Sigmoid colon (tissue), 4 donors: ENCODE results near the gene PLGRKT.
"Not testable (repeated sequence)": the region's sequence is repeated elsewhere in the genome, so short reads cannot be mapped to it uniquely, and the experiment has no call there.

Source experiments
- EP300 ChIP-seq, 4 donors: sonication (generic); formaldehyde crosslinking; IDR thresholded peaks; one replicate each; pipeline ENCODE4 v1.6.1; 2017; ENCODE audit warnings: antibody characterized with exemption in 4 of 4
- POLR2A ChIP-seq, 2 donors: fragments of 450-650 bp; IDR thresholded peaks; one replicate each; pipeline ENCODE4 v1.6.1; 2016; ENCODE audit warnings: antibody characterized with exemption in 2 of 2, mild to moderate bottlenecking in 2 of 2, moderate library complexity in 2 of 2
- TF ChIP-seq, protein P1 (sequence below), 4 experiments: fragments of 450-650 bp in 3 of 4; fragments of 200-600 bp in 1 of 4; IDR thresholded peaks; one replicate each; pipeline ENCODE4 v1.5.1; 2016 to 2019; ENCODE audit warnings: antibody characterized with exemption in 4 of 4, mild to moderate bottlenecking in 3 of 4, moderate library complexity in 2 of 4

DNA sequence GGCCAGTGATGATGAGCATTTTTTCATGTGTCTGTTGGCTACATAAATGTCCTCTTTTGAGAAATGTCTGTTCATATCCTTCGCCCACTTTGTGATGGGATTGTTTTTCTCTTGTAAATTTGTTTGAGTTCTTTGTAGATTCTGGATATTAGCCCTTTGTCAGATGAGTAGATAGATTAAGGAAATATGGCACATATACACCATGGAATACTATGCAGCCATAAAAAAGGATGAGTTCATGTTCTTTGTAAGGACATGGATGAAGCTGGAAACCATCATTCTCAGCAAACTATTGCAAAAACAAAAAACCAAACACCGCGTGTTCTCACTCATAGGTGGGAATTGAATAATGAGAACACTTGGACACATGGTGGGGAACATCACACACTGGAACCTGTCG is 7.4 kb upstream of the PLGRKT start:
- TF ChIP-seq, protein P1, sequence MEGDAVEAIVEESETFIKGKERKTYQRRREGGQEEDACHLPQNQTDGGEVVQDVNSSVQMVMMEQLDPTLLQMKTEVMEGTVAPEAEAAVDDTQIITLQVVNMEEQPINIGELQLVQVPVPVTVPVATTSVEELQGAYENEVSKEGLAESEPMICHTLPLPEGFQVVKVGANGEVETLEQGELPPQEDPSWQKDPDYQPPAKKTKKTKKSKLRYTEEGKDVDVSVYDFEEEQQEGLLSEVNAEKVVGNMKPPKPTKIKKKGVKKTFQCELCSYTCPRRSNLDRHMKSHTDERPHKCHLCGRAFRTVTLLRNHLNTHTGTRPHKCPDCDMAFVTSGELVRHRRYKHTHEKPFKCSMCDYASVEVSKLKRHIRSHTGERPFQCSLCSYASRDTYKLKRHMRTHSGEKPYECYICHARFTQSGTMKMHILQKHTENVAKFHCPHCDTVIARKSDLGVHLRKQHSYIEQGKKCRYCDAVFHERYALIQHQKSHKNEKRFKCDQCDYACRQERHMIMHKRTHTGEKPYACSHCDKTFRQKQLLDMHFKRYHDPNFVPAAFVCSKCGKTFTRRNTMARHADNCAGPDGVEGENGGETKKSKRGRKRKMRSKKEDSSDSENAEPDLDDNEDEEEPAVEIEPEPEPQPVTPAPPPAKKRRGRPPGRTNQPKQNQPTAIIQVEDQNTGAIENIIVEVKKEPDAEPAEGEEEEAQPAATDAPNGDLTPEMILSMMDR (IDR thresholded peaks at IDR 0.05): not testable (repeated sequence)
- TF ChIP-seq POLR2A, EP300 (IDR thresholded peaks at IDR 0.05): not testable (repeated sequence)
